ENCODE measurements around the gene KRTAP10-9. TPM values are rescaled to one million over a fixed set of nuclear protein-coding genes. Genes with fewer than 3 reads are reported as not detected.
"Not testable (repeated sequence)": the region's sequence is repeated elsewhere in the genome, so short reads cannot be mapped to it uniquely, and the experiment has no call there.

Gene KRTAP10-9
- total RNA-seq, 1 donor from 2014 or later, result not detected

GRCh38 chr21:44625756-44626155 lies 1.1 kb upstream of the KRTAP10-9 start:
- Histone ChIP-seq H3K4me1 (ENCODE audit: control insufficient read depth in 3 of 3, insufficient read depth in 3 of 3, low read length in 3 of 3) (no peaks in the 10 kb centered on the region), H3K36me3 (ENCODE audit: control insufficient read depth in 3 of 3, insufficient read depth in 3 of 3, low read length in 3 of 3) (no peaks in the 10 kb centered on the region), H3K4me3 (ENCODE audit: low read length in 3 of 3) (no peak overlapping the region), H3K9ac (ENCODE audit: low read depth in 1 of 3, low read length in 3 of 3) (no peak overlapping the region), H3K27ac (ENCODE audit: low read depth, low read length) (no peak overlapping the region), H3K27me3 (ENCODE audit: control insufficient read depth in 3 of 3, insufficient read depth in 3 of 3, low read length in 3 of 3) (peaks cover 8 to 31% (median 23%) of the 10 kb centered on the region in 3 donors), H3K9me3 (ENCODE audit: control insufficient read depth in 3 of 3, low read length in 3 of 3) (peaks cover 0 to 8% (median 0%) of the 10 kb centered on the region in 3 donors)

DNA sequence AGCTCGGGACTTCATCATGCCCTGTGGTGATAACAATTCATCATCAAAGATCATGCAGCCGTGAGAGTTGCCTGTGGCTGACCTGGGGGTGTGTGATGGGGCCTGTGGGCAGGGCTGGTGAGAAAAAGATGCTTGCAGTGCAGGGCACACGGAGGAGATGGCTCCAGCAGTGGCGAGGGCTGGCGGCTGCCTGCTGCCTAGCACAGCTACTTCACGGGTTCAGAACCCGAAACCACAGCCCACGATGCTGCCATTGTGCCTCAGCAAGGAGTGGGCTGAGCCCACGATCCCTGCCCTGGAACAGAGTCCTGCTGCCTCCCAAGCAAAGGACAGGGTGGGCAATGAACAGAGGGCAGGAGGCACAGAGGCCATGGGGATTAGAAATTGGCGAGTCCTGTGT lies 631 bp upstream of the KRTAP10-9 start:
- H3K9ac ChIP-seq (ENCODE audit: low read depth in 1 of 3, low read length in 3 of 3), result no peak overlapping the region
- H3K27me3 ChIP-seq (ENCODE audit: control insufficient read depth in 3 of 3, insufficient read depth in 3 of 3, low read length in 3 of 3), result peaks cover 8 to 31% (median 23%) of the 10 kb centered on the region in 3 donors
- H3K9me3 ChIP-seq (ENCODE audit: control insufficient read depth in 3 of 3, low read length in 3 of 3), result peaks cover 0 to 13% (median 0%) of the 10 kb centered on the region in 3 donors
- no peak overlapping the region for H3K27ac ChIP-seq (ENCODE audit: low read depth, low read length)
- no peaks in the 10 kb centered on the region for H3K36me3 ChIP-seq (ENCODE audit: control insufficient read depth in 3 of 3, insufficient read depth in 3 of 3, low read length in 3 of 3)
- H3K4me1 ChIP-seq (ENCODE audit: control insufficient read depth in 3 of 3, insufficient read depth in 3 of 3, low read length in 3 of 3), result no peaks in the 10 kb centered on the region
- H3K4me3 ChIP-seq (ENCODE audit: low read length in 3 of 3), result no peak overlapping the region

DNA sequence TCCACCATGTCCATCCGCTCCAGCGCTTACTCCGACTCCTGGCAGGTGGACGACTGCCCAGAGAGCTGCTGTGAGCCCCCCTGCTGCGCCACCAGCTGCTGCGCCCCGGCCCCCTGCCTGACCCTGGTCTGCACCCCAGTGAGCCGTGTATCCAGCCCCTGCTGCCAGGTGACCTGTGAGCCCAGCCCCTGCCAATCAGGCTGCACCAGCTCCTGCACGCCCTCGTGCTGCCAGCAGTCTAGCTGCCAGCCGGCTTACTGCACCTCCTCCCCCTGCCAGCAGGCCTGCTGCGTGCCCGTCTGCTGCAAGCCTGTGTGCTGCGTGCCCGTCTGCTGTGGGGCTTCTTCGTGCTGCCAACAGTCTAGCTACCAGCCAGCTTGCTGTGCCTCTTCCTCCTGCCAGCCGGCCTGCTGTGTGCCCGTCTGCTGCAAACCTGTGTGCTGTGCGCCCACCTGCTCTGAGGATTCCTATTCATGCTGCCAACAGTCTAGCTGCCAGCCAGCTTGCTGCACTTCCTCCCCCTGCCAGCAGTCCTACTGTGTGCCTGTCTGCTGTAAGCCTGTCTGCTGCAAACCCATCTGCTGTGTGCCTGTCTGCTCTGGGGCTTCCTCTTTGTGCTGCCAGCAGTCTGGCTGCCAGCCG lies 409 bp downstream of the KRTAP10-9 start:
- Histone ChIP-seq H3K27me3 (ENCODE audit: control insufficient read depth in 3 of 3, insufficient read depth in 3 of 3, low read length in 3 of 3) (peaks cover 8 to 31% (median 23%) of the 10 kb centered on the region in 3 donors), H3K9me3 (ENCODE audit: control insufficient read depth in 3 of 3, low read length in 3 of 3) (peaks cover 0 to 16% (median 2%) of the 10 kb centered on the region in 3 donors)
- not testable (repeated sequence) for H3K4me3 ChIP-seq (ENCODE audit: low read length in 3 of 3); H3K4me1 ChIP-seq (ENCODE audit: control insufficient read depth in 3 of 3, insufficient read depth in 3 of 3, low read length in 3 of 3); H3K36me3 ChIP-seq (ENCODE audit: control insufficient read depth in 3 of 3, insufficient read depth in 3 of 3, low read length in 3 of 3); H3K27ac ChIP-seq (ENCODE audit: low read depth, low read length); H3K9ac ChIP-seq (ENCODE audit: low read depth in 1 of 3, low read length in 3 of 3)

DNA sequence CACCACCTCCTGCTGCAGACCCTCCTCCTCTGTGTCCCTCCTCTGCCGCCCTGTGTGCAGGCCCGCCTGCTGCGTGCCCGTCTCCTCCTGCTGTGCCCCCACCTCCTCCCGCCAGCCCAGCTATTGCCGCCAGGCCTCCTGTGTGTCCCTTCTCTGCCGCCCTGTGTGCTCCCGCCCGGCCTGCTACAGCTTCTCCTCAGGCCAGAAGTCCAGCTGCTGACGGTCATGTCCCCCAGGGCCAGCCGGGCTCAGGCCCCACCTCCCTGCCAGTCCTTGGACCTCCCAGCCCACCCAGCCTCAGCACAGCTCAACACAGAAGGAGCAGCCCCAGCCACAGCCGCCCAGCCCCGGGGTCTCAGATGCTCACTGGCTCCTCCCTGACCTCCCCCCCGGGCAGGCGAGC lies 939 bp downstream of the KRTAP10-9 start:
- not testable (repeated sequence) for H3K36me3 ChIP-seq (ENCODE audit: control insufficient read depth in 3 of 3, insufficient read depth in 3 of 3, low read length in 3 of 3); H3K4me1 ChIP-seq (ENCODE audit: control insufficient read depth in 3 of 3, insufficient read depth in 3 of 3, low read length in 3 of 3); H3K27ac ChIP-seq (ENCODE audit: low read depth, low read length); H3K9ac ChIP-seq (ENCODE audit: low read depth in 1 of 3, low read length in 3 of 3); H3K4me3 ChIP-seq (ENCODE audit: low read length in 3 of 3)
- Histone ChIP-seq H3K27me3 (ENCODE audit: control insufficient read depth in 3 of 3, insufficient read depth in 3 of 3, low read length in 3 of 3) (peaks cover 8 to 31% (median 23%) of the 10 kb centered on the region in 3 donors), H3K9me3 (ENCODE audit: control insufficient read depth in 3 of 3, low read length in 3 of 3) (peaks cover 0 to 16% (median 2%) of the 10 kb centered on the region in 3 donors)

DNA sequence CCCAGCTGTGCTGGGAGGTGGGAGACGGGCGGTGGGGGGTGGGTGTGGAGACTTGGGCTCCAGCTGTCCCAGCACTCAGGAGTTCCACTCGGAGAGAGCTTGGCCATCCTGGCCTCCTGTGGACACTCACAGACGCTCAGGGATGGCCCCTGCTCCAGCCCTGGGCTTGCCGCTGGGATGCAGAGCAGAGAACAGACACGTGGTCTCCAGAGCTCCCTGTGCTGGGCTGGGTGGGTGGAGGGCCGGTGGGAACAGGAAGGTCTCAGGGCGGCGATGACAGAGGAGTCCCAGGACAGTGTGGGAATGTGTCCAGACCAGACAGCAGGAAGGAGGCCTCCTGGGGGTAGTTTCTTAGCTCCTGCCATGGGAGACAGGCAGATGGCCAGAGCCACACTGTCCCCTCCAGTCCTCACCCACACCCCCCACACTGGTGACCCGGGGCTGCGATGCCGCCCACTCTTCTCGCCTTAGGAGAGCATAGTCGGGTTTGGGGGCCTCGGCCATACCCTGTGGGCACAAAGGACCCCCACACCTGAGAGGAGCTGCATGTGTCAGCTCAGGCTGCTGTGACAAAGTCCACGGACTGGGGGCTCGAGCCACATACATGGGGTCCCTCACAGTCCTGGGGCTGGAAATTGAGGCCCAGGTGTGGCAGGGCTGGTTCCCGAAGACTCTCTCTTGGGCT lies 2.0 kb downstream of the KRTAP10-9 start:
- Histone ChIP-seq H3K4me3 (ENCODE audit: low read length in 3 of 3) (no peak overlapping the region), H3K27me3 (ENCODE audit: control insufficient read depth in 3 of 3, insufficient read depth in 3 of 3, low read length in 3 of 3) (peaks cover 8 to 31% (median 23%) of the 10 kb centered on the region in 3 donors), H3K36me3 (ENCODE audit: control insufficient read depth in 3 of 3, insufficient read depth in 3 of 3, low read length in 3 of 3) (no peaks in the 10 kb centered on the region), H3K27ac (ENCODE audit: low read depth, low read length) (no peak overlapping the region), H3K9ac (ENCODE audit: low read depth in 1 of 3, low read length in 3 of 3) (no peak overlapping the region), H3K4me1 (ENCODE audit: control insufficient read depth in 3 of 3, insufficient read depth in 3 of 3, low read length in 3 of 3) (no peaks in the 10 kb centered on the region), H3K9me3 (ENCODE audit: control insufficient read depth in 3 of 3, low read length in 3 of 3) (peaks cover 0 to 13% (median 2%) of the 10 kb centered on the region in 3 donors)

GRCh38 chr21:44630440-44630839 lies 3.5 kb downstream of the KRTAP10-9 start:
- H3K4me3 ChIP-seq (ENCODE audit: low read length in 3 of 3), result no peak overlapping the region
- no peaks in the 10 kb centered on the region for H3K4me1 ChIP-seq (ENCODE audit: control insufficient read depth in 3 of 3, insufficient read depth in 3 of 3, low read length in 3 of 3)
- peaks cover 8 to 31% (median 25%) of the 10 kb centered on the region in 3 donors for H3K27me3 ChIP-seq (ENCODE audit: control insufficient read depth in 3 of 3, insufficient read depth in 3 of 3, low read length in 3 of 3)
- no peak overlapping the region for H3K27ac ChIP-seq (ENCODE audit: low read depth, low read length)
- H3K9me3 ChIP-seq (ENCODE audit: control insufficient read depth in 3 of 3, low read length in 3 of 3), result peaks cover 0 to 9% (median 2%) of the 10 kb centered on the region in 3 donors
- no peaks in the 10 kb centered on the region for H3K36me3 ChIP-seq (ENCODE audit: control insufficient read depth in 3 of 3, insufficient read depth in 3 of 3, low read length in 3 of 3)
- no peak overlapping the region for H3K9ac ChIP-seq (ENCODE audit: low read depth in 1 of 3, low read length in 3 of 3)

DNA sequence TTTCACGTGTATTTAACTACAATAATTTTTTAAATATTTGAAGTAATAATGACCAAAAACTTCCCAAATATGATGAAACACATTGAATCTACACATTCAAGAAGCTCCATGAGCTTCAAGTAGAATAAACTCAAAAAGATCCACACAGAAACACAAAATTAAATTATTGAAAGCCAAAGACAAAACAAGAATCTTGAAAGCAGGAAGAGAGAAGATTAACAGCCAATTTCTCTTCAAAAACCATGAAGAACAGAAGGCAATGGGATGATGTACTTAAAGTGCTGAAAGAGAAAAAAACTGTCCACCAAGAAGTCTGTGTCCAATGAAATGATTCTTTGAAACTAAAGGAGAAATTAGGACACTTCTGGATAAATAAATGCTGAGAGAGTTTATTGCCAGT lies 5.2 kb downstream of the KRTAP10-9 start:
- Histone ChIP-seq H3K27ac (ENCODE audit: low read depth, low read length) (no peak overlapping the region), H3K9ac (ENCODE audit: low read depth in 1 of 3, low read length in 3 of 3) (no peak overlapping the region), H3K36me3 (ENCODE audit: control insufficient read depth in 3 of 3, insufficient read depth in 3 of 3, low read length in 3 of 3) (no peaks in the 10 kb centered on the region), H3K9me3 (ENCODE audit: control insufficient read depth in 3 of 3, low read length in 3 of 3) (peaks cover 0 to 9% (median 2%) of the 10 kb centered on the region in 3 donors), H3K4me3 (ENCODE audit: low read length in 3 of 3) (no peak overlapping the region), H3K27me3 (ENCODE audit: control insufficient read depth in 3 of 3, insufficient read depth in 3 of 3, low read length in 3 of 3) (peaks cover 11 to 32% (median 27%) of the 10 kb centered on the region in 3 donors), H3K4me1 (ENCODE audit: control insufficient read depth in 3 of 3, insufficient read depth in 3 of 3, low read length in 3 of 3) (no peaks in the 10 kb centered on the region)

DNA sequence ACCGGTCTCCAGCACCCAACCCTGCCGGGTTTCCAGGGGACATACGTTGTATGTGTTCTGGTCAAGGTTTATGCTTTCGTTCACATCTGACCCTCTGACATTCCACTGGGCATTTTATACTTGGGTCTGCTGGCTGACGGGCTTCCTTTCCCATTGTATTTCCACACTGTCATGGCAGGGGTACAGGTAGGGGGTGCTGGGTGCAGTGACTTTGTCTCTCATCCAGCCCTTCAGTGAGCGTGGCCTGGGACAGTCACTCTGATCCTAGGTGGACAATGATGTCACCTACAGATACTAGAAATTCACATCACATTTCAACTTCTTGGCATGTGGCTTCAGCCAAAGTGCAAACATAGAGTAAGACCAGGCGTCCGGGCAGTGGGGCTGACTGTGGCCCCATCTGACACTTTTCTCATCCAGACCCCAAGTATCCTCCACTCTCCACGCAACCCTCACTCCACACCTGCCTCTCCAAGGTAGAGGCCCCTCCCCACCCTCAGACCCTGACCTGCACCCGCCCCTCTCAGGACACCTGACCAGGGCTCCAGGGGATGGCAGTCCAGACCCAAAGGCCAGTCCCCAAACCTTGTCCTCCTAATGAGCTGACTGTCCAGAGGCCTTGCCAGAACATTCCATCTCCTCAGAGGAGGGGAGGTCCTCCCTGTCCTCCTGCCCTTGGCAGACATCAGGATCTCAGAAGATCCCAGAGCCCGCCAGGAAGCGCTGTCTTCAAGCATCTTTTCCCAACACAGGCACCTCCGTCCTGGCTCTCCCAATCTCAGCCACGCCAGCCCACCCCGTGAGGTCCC lies 9.5 kb downstream of the KRTAP10-9 start:
- Histone ChIP-seq H3K27ac (ENCODE audit: low read depth, low read length) (no peak overlapping the region), H3K4me1 (ENCODE audit: control insufficient read depth in 3 of 3, insufficient read depth in 3 of 3, low read length in 3 of 3) (no peaks in the 10 kb centered on the region), H3K9me3 (ENCODE audit: control insufficient read depth in 3 of 3, low read length in 3 of 3) (peaks cover 2 to 9% (median 2%) of the 10 kb centered on the region in 3 donors), H3K36me3 (ENCODE audit: control insufficient read depth in 3 of 3, insufficient read depth in 3 of 3, low read length in 3 of 3) (no peaks in the 10 kb centered on the region), H3K4me3 (ENCODE audit: low read length in 3 of 3) (no peak overlapping the region), H3K27me3 (ENCODE audit: control insufficient read depth in 3 of 3, insufficient read depth in 3 of 3, low read length in 3 of 3) (peaks cover 13 to 36% (median 30%) of the 10 kb centered on the region in 3 donors), H3K9ac (ENCODE audit: low read depth in 1 of 3, low read length in 3 of 3) (no peak overlapping the region)

DNA sequence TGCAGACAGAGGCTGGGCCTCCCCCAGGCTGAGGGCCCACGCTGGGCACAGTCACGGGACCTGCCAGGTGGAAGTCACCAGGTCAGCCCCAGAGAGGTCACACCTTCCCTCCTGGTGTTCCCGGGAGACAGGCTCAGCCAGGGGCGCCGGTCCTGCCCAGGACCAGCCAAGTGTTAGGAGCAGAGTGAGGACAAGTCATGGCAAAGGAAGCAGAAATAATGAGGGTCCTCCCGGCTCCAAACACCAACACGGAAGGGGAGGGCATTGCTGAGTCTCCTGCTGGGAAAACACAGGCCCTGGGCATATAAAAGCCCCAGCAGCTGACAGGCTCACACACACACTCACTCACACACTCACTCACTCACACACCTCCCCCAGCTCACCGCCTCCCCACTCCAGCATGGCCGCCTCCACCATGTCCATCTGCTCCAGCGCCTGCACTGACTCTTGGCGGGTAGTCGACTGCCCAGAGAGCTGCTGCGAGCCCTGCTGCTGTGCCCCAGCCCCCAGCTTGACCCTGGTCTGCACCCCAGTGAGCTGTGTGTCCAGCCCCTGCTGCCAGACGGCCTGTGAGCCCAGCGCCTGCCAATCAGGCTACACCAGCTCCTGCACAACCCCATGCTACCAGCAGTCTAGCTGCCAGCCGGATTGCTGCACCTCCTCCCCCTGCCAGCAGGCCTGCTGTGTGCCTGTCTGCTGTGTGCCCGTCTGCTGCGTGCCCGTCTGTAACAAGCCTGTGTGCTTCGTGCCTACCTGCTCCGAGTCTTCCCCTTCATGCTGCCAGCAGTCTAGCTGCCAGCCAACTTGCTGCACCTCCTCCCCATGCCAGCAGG lies 10.3 kb downstream of the KRTAP10-9 start, which contains the start of gene KRTAP10-10:
Gene KRTAP10-10, plus strand, starts transcription at position 339 of the 833 bp plus-strand sequence. Its CDS starts 62 bp downstream, at position 401.
- peaks cover 13 to 36% (median 30%) of the 10 kb centered on the region in 3 donors for H3K27me3 ChIP-seq (ENCODE audit: control insufficient read depth in 3 of 3, insufficient read depth in 3 of 3, low read length in 3 of 3)
- H3K36me3 ChIP-seq (ENCODE audit: control insufficient read depth in 3 of 3, insufficient read depth in 3 of 3, low read length in 3 of 3), result no peaks in the 10 kb centered on the region
- peaks cover 0 to 7% (median 2%) of the 10 kb centered on the region in 3 donors for H3K9me3 ChIP-seq (ENCODE audit: control insufficient read depth in 3 of 3, low read length in 3 of 3)
- no peaks in the 10 kb centered on the region for H3K4me1 ChIP-seq (ENCODE audit: control insufficient read depth in 3 of 3, insufficient read depth in 3 of 3, low read length in 3 of 3)
- H3K4me3 ChIP-seq (ENCODE audit: low read length in 3 of 3), result no peak within 1 kb of the TSS
- H3K27ac ChIP-seq (ENCODE audit: low read depth, low read length), result no peak within 1 kb of the TSS
- no peak within 1 kb of the TSS for H3K9ac ChIP-seq (ENCODE audit: low read depth in 1 of 3, low read length in 3 of 3)
